UCSD-AML1 (cell line): ENCODE measurements around the gene RANBP9.
A peak's percentile ranks its signal among the peaks of the same experiment; 100 is the strongest.

Experiments used
- DNase-seq: peaks from one replicate; lab custom pipeline; 2025; ENCODE audit not compliant: unreplicated experiment; lab: John Stamatoyannopoulos, UW

Gene RANBP9

DNA sequence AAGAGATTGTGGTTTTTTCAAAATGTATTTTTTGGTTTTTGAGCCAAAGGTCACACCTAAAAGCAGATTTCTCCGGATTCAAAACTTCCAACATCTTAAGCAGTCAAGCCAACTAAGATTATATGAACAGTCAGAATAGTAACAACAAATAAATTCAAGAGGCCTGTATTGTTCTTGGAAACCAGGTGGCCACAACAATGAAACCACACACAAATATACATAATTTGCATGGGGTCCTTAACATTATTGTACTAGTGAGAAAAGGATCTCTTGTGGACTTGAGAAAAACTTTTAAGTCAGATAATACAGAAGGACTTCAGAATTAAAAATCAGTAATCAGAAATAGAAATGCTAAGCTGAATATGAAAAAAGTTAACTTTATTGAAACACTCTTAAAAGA, 55.9 kb downstream of the RANBP9 start:
- no peak for DNase-seq

DNA sequence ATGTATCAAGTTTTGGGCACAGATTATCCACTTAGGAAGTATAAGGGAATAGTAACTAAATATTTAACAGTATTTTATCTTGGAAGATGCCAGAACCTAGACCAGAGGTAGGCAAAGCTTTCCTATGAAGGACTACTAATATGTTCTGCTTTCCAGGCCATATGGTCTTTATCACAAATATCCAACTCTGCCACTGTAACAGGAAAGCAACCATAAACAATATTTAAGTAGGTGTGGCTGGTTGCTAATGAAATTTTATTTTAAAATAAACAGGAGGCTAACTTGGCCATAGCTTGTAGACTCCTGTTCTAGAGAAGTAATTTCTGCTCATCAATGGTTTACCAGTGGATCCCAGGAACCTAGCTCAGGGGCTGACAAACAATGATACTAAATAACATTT, 57.1 kb downstream of the RANBP9 start:
- DNase-seq, result no peak

DNA sequence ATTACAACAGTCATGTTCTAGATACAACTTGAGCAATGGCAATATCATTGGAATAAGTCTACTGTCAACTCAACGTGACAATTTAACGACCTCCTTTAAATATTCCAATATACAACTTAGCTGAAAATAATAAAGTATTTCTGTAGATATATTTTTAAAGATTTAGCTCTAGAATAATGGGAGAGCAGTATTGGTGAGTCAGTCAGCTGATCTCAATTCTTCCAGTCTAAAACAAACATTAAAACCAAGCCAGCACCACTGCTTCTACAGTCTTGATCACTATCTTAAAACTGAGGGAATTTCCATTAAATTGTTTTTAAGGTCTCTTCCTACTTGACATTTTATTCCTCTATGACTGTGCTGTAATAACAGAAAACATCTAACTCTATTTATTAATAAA, 58.3 kb downstream of the RANBP9 start:
- DNase-seq, result no peak

DNA sequence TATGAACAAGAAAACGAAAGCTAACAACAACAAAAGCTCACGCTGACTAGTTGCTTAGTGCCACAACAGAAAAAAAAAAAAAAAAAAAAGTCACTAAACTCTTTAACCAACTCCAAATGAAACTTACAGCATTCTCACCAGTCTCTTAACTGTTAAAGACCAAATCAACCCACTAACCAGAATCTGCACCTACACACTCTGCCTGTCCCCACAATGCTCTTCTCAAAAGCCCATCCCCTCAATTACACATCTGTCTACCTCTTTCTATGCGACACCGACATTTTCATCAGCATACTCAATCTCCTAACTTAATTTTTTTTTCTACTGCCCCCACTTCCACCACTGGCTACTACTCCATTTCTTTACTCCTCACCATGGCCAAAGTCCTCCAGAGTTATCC, 62.2 kb downstream of the RANBP9 start:
- no peak for DNase-seq

DNA sequence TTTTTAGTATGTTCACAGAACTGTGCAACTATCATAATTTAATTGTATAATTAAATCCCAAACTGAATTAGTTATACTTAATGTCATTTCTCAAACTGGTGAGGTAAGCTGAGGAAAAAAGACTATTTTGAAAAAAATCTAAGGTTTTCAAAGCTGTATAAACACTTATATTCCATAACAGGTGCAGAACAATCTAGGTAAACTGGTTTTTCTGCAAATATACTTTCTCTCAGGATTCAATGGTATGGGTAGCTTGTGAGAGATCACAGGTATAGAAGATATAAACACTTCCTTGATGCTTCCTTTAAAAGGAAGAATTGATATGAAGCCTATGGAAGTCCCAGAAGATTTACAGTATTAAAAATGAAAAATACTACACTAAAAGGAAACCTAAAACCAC, 62.8 kb downstream of the RANBP9 start:
- no peak for DNase-seq

DNA sequence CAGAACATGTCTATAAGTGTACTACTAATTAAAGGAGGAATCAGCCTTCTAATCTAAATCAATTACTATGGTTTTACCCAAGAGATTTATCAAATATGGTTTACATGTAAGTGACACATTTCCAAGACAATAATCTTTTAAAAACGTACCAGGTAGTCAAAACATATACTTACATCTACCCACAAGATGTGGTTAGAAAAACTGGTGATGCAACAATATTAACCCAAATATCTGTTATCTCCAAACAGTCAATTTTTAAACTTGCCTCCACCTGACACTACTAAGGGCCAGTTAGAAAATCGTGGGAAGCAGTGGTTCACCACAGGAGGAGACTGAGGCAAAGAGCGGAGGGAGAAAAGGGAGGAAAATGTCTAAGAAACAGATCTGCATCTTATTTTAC, 68.5 kb downstream of the RANBP9 start:
- DNase-seq, result no peak

DNA sequence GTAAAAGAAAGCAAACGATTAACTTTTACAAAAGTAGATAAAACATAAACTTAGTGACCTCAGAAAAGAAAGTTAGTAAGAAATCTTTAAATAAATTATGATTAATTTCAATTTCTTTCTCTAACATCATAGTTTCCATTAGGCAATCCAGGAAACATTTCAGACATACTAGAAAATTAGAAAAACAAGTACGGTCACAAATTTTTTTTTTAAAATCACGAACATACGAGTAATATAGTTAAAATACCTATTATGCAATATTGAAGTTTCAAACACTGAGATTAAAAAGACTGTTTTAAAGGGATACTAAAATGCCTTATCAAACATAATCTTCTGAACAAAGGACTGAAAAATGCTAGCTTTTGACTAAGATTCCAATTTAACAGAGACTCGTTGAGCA, 70.3 kb downstream of the RANBP9 start:
- no peak for DNase-seq

DNA sequence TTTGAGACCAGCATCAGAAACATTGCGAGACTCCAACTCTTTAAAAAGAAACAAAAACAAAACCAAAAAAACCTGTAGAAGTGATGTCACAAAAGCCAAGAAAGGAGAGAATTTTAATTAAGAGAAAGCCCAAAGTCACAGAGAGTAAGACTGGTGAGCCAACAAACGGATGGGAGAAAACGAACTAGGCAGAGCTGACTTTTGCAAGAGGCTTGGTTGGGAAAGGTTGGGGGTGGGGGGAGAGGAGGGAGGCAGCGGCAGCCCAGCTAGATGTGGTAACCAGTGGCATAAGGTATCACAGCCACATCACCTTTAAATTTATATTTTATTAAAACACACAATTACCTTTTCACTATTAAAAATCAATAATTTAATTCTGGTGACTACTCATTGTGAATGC, 73.0 kb downstream of the RANBP9 start:
- no peak for DNase-seq

DNA sequence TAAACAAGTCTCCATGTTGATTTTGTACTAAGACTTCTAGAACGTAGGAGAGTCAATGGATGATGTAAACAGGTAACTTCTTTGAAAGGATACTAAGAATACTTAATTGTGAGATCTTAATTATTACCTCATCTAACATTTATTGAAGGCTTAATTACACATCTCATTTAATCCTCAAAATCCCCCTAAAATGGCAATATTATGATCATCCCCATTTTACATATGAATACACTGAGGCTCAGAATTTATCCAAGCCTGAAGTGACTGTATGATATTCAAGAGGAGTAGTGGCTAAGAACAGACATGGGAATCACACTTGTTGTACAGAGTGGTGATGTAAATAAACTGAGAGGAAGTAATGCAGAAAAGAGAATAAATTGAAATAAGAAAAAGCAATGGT, 73.6 kb downstream of the RANBP9 start:
- DNase-seq, result no peak

DNA sequence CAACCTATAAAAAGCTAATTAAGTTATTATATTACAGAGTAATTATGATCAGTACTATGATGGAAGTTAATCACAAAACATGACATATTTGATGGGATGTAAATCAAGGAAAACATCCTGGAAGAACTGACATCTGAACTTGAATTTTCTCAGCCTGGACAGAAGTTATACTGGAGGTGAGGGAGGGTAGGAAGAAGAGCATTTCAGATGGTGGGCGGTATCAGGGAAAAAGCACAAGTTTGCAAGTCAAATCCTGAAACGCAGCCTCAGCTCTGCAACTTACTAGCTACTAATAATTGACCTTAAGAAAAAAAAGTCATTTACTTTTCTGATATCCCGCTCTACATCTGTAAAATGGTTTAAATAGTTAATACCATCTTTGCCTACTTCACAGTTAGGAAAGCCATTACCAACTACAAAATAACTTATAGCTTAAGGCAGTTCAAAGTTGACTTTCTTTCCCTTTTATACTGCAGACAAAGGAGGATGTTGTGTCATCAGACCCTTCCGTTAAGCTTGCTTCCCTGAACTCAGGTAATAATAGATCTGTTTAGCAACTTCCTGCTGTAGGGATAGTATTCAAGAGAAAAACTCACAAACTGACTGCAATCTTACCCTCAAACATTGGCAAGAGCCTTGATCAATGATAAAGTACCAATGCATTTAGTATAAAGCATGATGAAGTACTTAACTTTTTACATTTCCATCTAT, 75.5 kb downstream of the RANBP9 start:
- DNase-seq, result no peak

DNA sequence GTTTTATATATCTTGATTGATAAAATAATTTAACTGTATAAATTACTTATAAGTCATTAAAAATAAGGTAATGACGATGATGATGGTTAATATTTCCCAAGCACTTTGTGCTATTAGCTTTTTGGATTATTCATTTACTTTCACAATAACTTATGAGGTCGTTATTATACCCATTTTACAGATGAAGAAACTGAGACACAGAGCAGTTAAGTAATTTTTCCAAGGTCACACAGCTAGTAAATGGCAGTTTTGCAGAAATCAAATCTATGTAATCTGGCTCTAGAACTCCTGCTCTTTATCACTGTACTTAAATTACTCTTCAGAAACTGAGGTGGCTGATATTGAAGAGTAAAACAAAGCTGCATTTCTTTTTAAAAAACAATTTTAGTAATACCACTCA, 78.3 kb downstream of the RANBP9 start:
- no peak for DNase-seq

DNA sequence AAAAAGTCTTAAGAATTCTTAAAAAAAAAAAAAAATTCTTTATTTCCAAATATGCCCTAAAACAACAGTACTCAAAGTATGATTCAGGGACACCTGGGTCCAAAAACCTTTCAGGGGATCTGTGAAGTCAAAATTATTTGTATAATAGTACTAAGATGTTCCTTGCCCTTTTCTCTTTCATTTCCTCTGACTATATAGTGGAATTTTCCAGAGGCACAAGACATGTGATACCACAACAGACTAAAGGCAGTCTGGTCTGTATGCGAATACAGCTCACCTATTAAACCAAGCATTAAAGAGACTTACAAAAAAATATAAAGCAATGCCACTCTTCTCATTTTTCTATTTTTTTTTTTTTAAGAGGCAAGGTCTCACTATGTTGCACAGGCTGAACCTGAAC, 81.1 kb downstream of the RANBP9 start:
- no peak for DNase-seq

DNA sequence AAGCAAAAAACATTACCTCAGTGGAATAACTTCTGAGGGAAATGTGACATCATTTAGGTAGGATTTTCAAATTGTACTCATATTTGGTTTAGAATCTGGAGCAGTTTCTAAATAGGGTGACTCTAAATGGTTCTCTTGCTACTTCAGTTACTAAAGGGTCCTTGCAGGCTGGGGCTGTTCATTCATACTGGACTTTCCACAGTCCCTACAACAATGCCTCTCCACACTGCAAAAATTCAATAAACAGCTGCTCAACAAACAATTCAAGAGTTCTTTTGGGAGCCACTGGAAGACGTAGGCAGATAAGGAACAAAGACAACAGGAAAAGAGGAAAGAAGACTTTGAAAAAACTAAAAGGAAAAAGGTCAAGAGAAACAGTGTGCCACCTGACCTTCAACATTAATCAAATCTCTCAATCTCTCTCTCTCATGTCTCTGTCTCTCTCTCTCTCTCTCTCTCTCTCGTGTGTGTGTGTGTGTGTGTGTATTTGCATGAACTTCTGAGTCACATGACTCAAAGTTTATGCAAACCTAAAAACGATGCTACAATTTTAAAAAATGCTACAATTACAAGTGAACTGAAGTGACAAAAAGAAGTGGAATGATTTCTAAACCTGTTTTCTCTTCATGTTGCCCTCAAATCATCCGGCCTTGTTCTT, 82.0 kb downstream of the RANBP9 start:
- DNase-seq, result no peak

DNA sequence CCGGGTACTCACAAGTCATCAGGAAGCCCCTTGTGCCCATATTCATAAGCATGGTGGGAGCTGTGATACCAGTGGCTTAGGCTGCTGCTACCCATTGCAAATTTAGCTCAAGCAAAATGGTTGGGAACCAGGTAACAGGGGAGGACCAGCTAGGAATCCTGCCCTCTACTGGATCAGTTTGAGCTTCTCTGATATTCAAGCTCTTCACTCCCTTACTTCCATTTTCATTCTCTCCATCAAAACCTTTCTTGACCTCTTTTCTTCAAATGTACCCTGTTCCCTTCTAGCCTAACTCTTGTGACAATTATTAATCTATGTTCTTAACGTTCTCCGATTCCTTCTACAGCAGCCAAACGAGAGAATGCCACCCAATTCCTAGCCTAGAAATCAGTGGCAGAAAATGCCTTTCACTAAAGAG, 86.8 kb downstream of the RANBP9 start:
- DNase-seq, result no peak

DNA sequence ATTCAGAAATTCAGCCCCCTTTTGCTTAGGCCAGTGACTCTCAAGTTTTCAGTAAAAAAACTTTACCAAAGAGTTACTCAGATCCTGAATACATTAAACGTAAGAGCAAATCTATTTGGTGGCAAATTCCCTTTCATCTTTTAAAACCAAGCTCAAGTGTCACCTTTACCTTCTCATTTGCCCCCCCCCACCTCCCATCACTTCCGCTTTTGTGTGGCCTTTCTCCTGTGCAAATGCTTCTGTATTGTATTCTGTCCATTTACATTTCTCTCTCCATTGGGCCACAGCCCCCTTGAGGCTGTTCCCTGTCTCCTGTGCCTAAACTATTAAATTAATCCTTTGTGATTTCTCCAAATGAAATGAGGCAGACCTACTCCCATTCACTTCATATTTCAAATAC, 94.6 kb downstream of the RANBP9 start:
- DNase-seq, result no peak

DNA sequence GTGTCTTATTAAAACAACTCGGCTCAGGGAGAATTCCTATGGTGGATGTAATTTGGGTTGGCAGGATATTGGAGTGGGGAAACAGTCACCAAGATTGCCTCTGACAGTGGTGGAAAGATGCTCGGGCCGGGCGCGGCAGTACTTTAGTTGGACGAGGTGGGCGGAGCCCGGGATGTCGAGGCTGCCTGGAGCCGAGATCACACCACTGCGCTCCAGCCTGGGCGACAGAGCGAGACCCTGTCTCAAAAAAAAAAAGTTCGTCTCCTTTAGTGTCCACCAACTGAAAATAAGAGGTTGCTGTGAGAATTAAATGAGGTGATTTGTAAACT, 95.9 kb downstream of the RANBP9 start:
- peak; percentile 62 for DNase-seq

DNA sequence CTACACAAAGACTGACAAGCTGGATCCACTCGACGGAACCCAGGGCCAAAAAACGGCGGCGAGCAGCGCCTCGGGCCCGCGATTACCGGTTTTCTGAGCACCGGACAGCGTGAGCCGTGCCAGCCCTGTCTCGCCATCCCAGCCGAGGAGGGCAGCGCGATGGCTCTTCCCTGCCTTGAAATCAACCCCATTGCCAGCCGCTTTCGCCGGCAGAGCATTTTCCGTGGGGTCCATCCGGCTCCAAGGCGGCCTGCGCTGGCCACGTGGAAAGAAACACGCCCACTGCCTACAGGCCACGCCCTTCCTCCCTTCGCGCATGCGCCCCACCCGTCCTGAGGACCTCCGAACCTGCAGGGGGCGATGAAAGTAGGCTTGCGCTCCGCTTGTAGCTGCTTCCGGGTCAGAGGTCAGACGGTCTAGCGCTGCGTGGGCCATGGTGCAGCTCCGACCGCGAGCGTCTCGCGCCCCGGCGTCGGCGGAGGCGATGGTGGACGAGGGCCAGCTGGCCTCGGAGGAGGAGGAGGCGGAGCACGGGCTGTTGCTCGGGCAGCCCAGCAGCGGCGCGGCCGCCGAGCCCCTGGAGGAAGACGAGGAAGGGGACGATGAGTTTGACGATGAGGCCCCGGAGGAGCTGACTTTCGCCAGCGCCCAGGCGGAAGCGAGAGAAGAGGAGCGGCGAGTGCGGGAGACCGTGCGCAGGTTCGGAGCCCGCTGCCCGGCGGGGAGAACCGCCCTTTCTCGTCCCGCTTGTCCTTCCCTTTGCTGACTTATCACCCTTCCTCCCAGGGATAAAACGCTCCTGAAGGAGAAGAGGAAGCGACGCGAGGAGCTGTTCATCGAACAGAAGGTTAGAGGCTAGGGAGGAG, 96.5 kb downstream of the RANBP9 start, which contains the start of gene NOL7:
Gene NOL7, plus strand, starts transcription at position 410 of the 866 bp plus-strand sequence. Its CDS starts 24 bp downstream, at position 434.
- DNase-seq, result peak; percentile 97

DNA sequence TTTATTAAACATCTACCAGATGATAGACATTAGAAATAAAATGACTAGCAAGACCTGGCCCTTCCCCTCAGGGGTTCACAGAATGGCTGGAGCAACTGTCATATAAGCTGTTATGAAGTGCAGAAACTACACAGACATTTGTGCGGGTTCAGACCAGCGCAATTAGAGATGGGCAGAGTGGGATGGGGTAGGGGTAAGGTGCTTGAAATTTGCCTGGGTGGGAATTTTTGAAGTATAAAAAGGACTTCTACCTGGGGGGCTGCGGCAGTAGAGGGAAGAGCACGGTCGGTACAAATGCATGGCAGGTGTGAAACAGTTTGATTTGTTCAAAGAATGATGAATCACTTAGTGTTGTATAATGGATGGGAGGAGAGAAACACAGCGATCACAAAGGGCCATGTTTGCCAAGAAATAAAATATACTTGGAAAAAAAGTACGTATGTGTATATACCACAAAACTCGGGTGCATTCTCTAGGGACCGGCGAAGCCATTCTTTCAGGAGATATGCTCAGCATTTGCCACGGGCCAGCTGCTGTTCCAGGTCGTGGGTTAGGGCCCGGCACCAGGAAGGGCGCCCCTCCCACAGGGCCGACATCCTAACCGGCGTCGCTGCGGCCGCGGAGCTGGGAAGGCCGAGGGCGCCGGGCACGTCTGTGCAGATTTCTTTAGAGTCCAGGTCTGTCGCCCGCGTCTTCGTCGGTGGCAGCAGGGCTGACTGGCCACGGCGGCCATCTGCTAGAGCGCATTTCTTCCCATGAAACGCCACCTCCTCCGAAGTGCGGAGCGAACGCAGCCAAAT, 97.3 kb downstream of the RANBP9 start:
- DNase-seq, result peak; percentile 80

DNA sequence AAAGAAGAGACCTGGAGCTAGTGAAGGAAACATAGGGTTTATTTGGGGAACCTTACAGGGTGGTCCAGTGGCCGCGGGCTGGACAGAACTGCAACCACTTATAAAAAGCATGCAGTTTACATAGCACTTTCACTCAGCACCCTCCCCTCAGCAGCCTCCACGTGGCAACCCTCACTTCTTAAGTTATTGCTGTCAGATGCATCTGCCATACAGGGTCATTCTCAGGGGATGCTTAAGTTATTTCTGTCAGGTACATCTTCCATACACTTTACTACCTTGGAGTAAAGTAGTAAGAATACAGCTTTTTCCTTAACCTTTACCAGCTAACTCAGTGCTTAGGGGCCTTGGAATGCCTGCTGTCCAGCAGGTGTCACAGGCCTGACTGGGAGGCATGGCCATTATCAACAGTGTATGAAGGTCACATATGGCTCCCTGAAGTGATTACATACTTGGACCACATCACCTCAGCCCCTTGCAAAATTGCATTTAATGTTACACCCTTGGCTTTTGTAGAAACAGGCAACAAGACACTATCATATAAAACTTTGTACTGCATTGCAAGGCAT, 98.5 kb downstream of the RANBP9 start:
- DNase-seq, result no peak

DNA sequence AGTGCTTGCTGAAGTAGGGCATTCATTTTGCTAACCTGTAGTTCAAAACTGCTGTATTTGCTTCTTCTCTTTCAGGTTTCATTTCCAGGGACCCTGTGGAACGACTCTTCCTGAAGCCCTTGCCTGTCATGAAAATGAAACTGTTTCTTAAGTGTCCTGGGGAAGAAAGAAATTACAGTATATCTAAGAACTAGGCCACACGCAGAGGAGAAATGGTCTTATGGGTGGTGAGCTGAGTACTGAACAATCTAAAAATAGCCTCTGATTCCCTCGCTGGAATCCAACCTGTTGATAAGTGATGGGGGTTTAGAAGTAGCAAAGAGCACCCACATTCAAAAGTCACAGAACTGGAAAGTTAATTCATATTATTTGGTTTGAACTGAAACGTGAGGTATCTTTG, 99.9 kb downstream of the RANBP9 start:
- no peak for DNase-seq

DNA sequence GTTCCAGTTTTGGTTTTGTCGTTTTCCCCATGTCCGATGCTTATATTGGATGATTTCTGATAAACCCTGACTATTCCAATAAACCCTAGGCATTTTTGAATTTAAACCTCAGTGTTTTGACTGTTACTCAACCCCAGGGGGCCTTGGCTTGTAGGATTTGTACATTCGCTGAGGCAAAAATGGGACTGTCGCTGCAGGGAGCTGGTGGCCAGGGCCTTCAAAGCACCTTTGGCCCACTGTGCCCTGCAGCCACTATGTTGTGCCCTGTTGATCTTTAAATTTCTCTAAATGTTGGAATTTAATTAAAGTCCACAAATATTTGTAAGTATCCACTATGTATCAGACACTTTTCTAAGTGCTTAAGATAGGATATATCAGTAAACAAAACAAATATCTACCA, 106.0 kb downstream of the RANBP9 start:
- DNase-seq, result no peak
